GM18520 (cell line): ENCODE data around the gene CLCN5.

ENCODE experiments used
- ATAC-seq: cut with Tn5 transposase; IDR thresholded peaks from one replicate; pipeline ENCODE4 v1.9.1; 2021; ENCODE audit not compliant: unreplicated experiment

The CLCN5 gene

GRCh38 chrX:50075630-50076339 is 153.4 kb downstream of the CLCN5 start:
- no peak for ATAC-seq

- ATAC-seq: no peak
These were observed 159.0 kb downstream of the CLCN5 start for GRCh38 chrX:50081282-50081889.

GRCh38 chrX:50082741-50083140 is 160.3 kb downstream of the CLCN5 start:
- ATAC-seq: no peak

GRCh38 chrX:50088645-50089044 is 166.2 kb downstream of the CLCN5 start:
- ATAC-seq: no peak

- ATAC-seq: no peak
These were observed 171.2 kb downstream of the CLCN5 start for GRCh38 chrX:50093625-50094024.

GRCh38 chrX:50097071-50097470 is 174.7 kb downstream of the CLCN5 start:
- no peak for ATAC-seq

- ATAC-seq: no peak
These were observed 175.8 kb downstream of the CLCN5 start for GRCh38 chrX:50098241-50098640.

- ATAC-seq: no peak
These were observed 176.4 kb downstream of the CLCN5 start for GRCh38 chrX:50098749-50099148.

- no peak for ATAC-seq
These were observed 176.9 kb downstream of the CLCN5 start for GRCh38 chrX:50099331-50099730.

- no peak for ATAC-seq
These were observed 177.8 kb downstream of the CLCN5 start for GRCh38 chrX:50100188-50100587.

- no peak for ATAC-seq
These were observed 180.8 kb downstream of the CLCN5 start for GRCh38 chrX:50103176-50103575.

- no peak for ATAC-seq
These were observed 181.6 kb downstream of the CLCN5 start for GRCh38 chrX:50103866-50104566.

- ATAC-seq: no peak
These were observed 183.8 kb downstream of the CLCN5 start for GRCh38 chrX:50106051-50106675.

GRCh38 chrX:50107470-50107869 is 185.1 kb downstream of the CLCN5 start:
- no peak for ATAC-seq

- no peak for ATAC-seq
These were observed 185.9 kb downstream of the CLCN5 start for GRCh38 chrX:50108264-50108663.

- ATAC-seq: no peak
These were observed 189.3 kb downstream of the CLCN5 start for GRCh38 chrX:50111742-50112141.

- no peak for ATAC-seq
These were observed 191.7 kb downstream of the CLCN5 start for GRCh38 chrX:50114113-50114512.

- no peak for ATAC-seq
These were observed 193.6 kb downstream of the CLCN5 start for GRCh38 chrX:50115973-50116372.

GRCh38 chrX:50117476-50117875 is 195.1 kb downstream of the CLCN5 start:
- no peak for ATAC-seq

- ATAC-seq: no peak
These were observed 203.1 kb downstream of the CLCN5 start for GRCh38 chrX:50125480-50125879.

- ATAC-seq: no peak
These were observed 225.6 kb downstream of the CLCN5 start for GRCh38 chrX:50147972-50148371.
